Vagina (tissue), 2 donors: Measurements from ENCODE around the gene GABRB2.

Experiments
- CTCF ChIP-seq, 3 experiments: fragments of 450-650 bp in 2 of 3; fragments of 200-600 bp in 1 of 3; sonication (generic) in 1 of 3; IDR thresholded peaks; one replicate each; pipeline ENCODE4 v1.5.1; 2017 to 2019; ENCODE audit warnings: antibody characterized with exemption in 3 of 3, mild to moderate bottlenecking in 2 of 3, moderate library complexity in 2 of 3
- POLR2A ChIP-seq, 2 donors: fragments of 450-650 bp; IDR thresholded peaks; one replicate each; pipeline ENCODE4 v1.6.1; 2017; ENCODE audit warnings: antibody characterized with exemption in 2 of 2, mild to moderate bottlenecking in 2 of 2, moderate library complexity in 2 of 2
- POLR2AphosphoS5 ChIP-seq, 2 donors: sonication (generic); formaldehyde crosslinking; IDR thresholded peaks; one replicate each; pipeline ENCODE4 v1.9.0; 2017; ENCODE audit warnings: antibody characterized with exemption in 2 of 2, mild to moderate bottlenecking in 2 of 2, low read depth in 1 of 2; ENCODE audit not compliant: insufficient read depth in 1 of 2

- no peak for TF ChIP-seq CTCF (IDR thresholded peaks at IDR 0.05)
- TF ChIP-seq POLR2AphosphoS5 (IDR thresholded peaks at IDR 0.05; ENCODE audit: insufficient read depth in 1 of 2, low read depth in 1 of 2): no peak
- no peak for TF ChIP-seq POLR2A (IDR thresholded peaks at IDR 0.05)
These were observed 143.4 kb downstream of the GABRB2 start for GRCh38 chr5:161403121-161403520.
